K562 treated with DMSO at 1 percent for 48 hours (cell line): ENCODE results near the gene NR3C2. TPM values are rescaled to one million over a fixed set of nuclear protein-coding genes. Genes with fewer than 3 reads are reported as not detected.

Experiments
- total RNA-seq: library from RNA; unstranded; fragments of 300-600 nt; gene quantifications from 2 replicates; pipeline ENCODE4 v1.2.3, GENCODE V29; 2022; ENCODE audit warnings: low replicate concordance; ENCODE audit errors: extremely low read depth

Gene NR3C2
- total RNA-seq: not detected in 2 replicates

DNA sequence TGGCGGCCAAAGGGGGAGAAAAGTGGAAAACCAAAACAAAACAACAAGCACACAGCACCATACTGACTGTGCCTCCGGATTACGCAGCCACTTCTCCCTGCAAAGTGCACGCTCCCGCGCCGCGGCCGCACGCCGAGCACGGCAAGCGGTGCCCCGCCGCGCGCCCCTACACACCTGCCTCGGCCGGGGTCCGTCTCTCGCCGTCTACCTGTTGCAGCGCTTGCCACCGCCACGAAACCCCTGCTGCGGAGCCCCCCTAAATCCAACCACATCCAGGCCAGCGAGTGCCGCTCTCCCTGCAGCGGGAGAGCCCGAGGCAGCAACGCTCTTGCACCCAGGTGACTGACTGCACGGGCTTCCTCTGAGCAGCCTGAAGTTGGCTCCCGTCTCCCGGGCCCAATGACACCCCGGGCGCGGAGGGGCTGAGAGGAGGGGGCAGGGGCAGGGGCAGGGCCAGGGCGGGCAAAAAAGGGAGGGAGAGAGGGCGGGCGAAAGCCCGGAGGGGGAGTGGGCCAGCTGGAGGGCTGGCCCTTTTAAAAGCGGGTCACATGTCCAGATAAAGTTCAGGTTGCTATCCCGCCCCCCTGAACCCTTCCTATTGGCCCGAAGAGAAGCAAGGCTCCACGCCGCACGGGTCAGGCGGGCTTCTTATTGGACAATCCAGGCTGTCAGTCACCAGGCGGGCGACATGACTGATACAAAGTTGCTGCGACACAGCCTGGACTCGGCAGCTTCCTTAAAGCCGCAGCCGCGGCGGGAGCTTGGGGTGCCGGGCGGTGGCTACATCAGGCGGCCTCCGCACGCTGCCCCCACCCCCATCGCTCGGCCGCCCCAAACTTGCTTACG, at the start of gene NR3C2:
NR3C2 (minus strand) TSS at position 429 of the 846 bp plus-strand sequence.

